Measurements from ENCODE around the gene SDK1.
"Not testable (repeated sequence)": the region's sequence is repeated elsewhere in the genome, so short reads cannot be mapped to it uniquely, and the experiment has no call there.

The SDK1 gene

DNA sequence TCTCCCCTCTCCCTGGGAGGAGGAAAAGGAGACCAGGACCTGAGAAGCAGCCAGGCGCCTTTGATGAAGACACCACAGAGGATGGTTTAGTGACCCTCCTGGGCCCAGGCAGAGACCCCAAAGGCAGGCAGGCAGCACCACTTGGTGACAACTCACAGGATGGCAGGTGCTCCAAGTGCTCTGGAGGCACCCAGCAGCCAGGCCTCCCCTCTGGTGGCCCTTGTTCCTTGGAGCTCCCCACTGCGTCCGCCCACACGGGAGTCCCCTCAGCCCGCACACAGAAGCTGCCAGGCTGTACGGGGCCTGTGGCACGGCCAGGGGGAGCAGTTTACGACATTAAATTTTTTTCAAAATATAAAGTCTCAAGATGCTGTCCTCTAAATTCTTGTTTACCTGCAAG, 773.9 kb downstream of the SDK1 start:
- DNase-seq (ENCODE audit: low read depth), result no peak

DNA sequence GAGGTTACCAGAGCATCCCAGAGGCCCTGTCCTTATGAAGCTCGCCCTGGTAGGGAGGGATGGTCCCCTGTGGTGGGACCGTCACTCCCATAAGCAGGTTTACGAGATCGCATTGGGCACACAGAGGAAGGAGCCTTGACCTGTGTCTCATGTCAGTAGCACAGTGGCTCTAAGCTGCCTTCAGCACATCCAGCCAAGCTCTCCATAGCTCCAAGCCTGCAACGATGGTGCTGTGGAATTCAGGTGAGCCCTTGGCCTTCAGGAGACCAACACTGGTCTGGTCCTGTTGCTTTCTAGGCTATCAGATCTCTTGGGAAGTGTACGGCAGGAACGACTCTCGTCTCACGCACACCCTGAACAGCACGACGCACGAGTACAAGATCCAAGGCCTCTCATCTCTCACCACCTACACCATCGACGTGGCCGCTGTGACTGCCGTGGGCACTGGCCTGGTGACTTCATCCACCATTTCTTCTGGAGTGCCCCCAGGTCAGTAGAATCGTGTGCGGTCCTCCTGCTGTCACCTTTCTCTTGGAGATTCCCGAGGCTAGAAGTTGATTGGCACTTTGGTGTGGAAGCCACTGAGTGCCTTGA, 775.7 kb downstream of the SDK1 start:
- no peak for DNase-seq (ENCODE audit: low read depth)

DNA sequence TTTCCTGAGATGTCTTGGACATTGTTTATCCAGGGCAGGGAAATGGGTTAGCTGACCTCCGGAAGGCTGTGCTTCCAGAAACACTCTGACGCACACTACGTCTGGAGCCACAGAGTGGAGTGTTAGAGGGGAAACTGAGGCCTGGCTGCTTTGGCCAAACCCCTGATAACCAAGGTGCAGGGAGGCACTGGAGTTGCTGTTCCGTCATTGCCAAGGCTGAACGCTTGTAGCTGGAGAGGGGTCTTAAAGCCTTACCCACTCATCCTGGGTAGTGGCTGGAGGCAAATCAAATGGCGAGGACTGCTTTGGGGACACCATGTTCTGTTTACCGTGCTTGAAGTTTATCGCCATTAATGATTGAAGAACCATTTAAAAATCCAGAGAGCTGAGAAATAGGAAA, 776.9 kb downstream of the SDK1 start:
- DNase-seq (ENCODE audit: low read depth), result no peak

DNA sequence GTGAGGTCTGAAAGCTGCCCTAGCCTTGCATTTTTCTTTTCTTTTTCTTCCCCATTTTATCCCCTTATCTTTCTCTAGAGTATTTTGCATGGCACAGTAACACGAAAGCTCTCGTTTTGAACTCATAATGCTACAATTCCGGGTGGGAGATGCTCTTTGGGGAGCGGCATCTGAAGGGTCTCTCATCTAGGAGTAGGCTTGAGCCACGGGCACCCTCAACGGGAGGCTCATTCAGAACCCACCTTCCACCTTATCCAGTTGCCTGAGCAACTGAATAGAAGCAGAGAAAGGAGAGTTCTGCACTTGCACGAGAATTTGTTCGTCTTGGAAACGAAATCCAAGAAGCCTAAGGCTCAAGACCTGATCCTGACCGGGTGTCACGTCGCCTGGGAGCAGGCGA, 777.5 kb downstream of the SDK1 start:
- DNase-seq (ENCODE audit: low read depth), result no peak

DNA sequence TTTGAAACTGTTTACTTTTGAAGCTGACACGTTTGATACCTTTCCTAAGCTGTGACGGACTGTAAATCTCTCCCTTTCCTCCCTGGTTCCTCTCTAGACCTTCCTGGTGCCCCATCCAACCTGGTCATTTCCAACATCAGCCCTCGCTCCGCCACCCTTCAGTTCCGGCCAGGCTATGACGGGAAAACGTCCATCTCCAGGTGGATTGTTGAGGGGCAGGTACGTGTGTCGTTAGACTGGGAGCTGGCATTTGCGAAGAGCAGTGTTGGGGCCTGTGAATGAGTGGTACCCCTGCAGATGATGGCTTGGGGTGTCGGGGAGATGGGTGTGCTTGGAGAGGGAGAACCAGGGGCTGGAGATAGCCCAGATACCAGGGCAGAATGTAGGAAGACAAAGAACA, 778.3 kb downstream of the SDK1 start:
- DNase-seq (ENCODE audit: low read depth), result no peak

DNA sequence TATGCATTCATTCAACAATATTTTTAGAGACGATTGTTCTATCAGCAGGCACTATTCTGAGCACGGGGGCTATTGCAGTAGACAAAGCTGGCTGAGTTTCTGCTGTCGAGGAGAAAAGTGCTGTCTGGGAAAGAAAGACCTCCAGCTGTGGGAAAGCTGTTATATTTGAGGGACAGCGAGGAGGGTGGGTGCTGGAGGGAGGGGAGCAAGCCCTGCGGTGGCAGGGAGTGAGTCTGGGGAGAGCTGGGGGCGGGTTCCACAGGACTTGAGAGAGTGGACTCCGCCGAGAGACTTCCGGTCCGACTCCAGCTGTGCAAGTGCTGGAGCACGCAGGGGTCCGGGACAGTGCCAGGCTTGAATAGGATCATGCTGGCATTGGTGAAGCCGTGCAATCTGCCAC, 778.9 kb downstream of the SDK1 start:
- no peak for DNase-seq (ENCODE audit: low read depth)

DNA sequence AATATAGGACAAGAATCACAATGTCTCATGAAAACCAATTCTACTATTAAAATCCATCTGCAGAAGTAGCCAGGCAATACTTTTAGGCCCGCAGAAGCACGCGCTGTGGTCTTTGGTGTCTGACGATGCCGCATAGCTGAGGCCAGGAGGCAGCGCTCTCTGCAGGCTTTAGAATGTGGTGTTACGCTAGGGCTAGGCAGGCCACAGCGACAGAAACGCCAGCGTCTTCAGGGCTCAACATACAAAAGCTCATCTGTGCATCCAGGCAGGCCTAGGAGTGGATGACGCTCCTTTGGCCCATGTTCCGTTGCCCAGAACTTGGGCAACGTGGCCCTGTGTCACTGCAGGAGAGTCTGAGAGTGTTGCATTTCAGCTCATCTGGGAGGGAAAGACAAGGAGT, 779.9 kb downstream of the SDK1 start:
- no peak for DNase-seq (ENCODE audit: low read depth)

DNA sequence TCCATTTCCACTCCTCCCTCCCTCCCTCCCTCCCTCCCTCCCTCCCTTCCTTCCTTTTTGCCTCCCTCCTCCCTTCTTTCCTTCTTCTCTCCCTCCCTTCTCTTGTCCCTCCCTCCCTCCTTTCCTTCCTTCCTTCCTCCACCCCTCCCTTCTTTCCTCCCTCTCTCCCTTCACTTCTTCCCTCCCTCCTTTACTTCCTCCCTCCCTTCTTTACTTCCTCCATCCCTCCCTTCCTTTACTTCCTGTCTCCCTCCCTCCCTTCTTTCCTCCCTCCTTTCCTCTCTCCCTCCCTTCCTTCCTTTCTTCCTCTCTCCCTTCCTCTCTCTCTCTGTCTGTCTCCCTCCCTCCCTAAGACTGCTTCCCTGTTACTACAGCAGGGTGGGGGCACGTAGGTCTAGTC, 782.5 kb downstream of the SDK1 start:
- no peak for DNase-seq (ENCODE audit: low read depth)

DNA sequence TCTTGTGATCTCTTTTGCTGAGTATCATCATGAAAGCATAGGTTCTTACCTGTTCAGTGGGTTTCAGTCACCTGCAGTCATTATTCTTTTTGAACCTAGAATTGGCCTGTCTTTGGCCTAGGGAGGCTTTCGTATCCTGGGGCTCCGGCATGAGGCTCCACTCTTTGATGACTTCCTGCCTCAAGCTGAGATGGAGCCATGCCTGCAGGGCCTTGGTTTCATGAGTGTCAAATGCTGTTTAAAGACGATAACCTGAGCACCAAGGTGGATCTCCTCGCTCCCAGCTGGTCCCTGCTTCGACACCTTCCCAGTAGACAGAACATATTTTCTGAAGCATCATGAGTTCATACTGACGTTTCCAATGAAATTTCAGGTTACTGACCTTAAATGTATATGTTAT, 783.2 kb downstream of the SDK1 start:
- no peak for DNase-seq (ENCODE audit: low read depth)

DNA sequence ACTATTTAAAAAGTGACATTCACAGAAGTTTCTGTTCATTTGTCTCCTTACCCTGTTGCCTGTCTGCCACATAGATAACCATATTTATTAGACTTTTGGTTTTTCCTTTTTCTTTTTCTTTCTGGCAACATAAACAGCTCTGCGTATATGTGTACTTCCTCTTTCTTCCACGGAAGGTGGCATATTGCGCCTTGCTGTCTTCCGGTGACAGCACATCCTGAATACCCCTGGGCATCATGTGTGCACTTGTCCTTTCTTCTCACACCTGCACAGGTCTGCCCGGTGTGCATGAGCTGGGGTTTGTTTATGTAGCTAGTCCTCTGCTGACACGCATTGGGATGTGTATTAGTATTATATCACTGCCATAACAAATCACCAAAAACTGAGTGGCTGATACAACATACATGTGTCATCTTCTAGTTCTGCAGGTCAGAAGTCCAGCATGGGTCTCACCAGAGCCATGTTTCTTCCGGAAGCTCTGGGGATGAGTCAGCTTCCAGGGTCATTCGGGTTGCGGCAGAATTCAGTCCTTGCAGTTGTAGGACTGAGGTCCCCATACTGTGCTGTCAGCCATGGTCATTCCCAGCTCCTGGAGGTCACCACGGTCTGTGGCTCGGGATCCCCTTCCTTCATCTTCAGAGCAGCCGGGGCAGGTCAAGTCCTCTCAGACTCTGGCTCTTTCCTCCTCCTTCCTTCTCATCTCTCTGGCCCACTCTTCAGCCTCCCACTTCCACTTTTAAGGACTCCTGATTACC, 785.1 kb downstream of the SDK1 start:
- DNase-seq (ENCODE audit: low read depth), result no peak

DNA sequence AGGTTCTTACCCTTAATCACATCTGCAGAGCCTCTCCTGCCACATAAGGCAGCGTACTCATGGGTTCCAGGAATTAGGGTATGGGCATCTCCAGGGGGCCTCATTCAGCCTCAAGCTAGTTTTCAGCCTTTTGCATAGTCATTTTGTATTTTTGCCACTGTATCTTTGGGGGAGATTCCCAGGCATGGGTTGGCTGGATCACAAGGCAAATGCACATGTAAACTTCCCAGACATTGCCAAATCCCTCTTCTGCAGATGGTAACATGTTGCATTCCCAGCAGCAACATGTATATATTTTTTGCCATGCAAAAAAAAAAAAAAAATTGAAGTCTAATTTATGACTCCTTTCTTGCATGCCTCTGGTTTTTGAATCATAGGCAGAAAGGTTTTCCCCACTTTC, 785.7 kb downstream of the SDK1 start:
- DNase-seq (ENCODE audit: low read depth), result no peak

DNA sequence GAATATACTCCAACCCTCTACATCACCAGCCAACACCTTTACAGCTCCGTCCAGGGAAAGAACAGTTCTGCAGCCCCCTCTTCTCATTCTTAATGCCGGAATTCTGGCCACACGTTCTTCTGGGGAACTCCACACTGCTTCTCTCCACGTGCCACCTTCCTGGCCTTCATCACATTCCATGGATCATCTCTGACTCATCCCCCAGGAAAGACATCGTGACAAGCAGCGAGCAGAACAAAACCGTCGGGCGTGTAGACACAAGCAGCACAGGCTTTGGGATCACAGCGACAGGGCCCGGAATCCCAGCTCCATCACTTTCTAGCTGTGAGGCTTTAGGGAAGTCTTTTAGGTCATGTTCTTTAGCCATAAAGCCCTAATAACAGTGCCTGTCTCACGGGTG, 790.7 kb downstream of the SDK1 start:
- DNase-seq (ENCODE audit: low read depth), result no peak

DNA sequence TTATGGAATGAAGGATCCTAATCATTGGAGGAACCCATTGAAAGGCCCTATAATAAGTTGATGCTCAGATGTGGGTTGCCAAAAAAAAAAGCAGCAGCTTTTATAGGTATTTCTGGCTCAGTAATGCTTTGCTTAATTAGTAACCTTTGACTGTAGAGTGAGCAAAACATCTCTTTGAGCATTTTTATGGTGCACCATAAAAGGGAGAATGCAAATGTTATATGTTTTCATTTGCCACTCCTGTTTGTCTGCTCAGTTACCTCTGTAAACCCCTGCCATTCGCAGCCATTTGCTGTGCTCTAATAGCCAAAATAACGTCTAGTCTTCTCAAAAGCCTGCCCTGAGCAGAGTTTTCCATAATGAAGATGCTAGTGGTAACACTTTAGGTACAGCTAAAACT, 792.0 kb downstream of the SDK1 start:
- no peak for DNase-seq (ENCODE audit: low read depth)

DNA sequence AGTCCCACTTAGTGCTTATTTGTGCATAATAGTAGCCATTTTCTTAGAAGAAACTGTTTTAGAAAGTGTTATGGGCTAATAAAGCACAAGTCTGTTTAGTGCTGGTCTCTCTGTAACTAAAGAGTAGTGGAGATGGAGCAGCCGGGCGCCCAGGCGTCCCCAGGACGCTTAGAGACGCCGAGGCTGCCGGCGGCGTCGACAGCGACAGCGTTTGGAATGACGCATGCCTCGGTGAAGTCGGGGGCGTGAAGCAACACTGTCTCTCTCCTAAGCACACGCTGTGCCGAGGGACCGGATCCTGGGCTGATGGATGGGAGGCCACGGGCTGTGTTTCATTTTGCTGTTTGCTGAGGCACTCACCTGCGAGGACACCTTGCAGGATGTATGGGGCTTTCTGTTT, 792.4 kb downstream of the SDK1 start:
- no peak for DNase-seq (ENCODE audit: low read depth)

DNA sequence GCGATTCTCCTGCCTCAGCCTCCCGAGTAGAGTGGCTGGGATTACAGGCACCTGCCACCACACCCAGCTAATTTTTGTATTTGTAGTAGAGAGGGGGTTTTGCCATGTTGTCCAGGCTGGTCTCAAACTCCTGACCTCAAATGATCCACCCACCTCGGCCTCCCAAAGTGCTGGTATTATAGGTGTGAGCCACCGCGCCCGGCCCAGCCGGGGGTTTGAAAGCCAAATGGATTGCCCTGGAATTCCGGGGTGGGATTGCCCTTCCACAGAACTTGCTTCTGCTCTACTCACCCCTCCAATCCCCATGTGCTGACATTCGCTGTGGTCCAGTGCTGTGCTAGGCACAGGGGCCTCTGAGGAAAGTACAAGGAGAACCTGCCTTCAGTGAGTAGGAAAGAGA, 793.1 kb downstream of the SDK1 start:
- DNase-seq (ENCODE audit: low read depth), result not testable (repeated sequence)

DNA sequence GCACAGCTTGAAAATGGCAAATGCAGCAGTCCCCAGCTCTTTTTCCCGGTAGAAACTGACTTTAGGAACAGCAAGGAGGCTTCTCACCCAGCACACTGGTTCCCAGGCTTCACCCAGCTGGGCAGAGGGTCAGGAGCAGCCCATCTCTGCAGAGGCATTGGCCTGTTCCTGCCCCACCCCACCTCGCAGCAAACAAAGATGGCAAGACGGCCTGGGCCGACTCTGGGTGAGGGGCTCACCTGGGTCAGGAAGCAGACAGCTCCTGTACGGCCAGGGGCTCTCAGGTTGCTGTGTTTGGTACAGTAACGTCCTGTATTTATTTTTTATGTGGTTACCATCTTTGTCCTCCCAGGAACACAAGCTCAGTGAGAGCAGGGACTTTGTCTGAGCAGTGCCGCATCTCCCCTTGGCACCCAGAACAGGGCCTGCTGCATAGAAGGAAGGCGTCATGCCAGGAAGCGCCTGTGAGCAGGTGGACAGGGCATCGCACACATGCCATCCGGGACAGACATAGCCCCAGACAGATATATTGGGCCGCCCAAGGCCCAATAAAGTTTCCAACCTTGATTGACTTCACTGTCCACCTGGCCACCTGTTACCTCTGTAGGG, 796.1 kb downstream of the SDK1 start:
- DNase-seq (ENCODE audit: low read depth), result no peak

DNA sequence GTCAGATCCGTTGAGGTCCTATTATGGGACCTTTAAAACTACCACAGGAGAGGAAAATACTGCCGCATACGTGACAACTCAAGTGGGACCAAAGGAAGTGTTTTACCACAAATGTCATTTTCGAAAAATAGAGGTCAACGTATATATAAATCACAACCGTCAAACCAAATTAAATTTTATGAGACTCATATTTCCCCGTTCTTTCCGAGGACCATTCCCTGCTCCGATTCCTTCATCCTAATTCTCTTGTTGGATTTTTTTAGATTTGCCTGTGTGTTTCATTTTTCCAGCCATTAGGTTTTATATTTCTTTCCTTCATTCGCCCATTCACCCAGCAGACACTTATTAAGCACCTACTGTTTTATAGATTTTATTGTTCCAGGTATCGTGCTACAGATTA, 797.1 kb downstream of the SDK1 start:
- no peak for DNase-seq (ENCODE audit: low read depth)

DNA sequence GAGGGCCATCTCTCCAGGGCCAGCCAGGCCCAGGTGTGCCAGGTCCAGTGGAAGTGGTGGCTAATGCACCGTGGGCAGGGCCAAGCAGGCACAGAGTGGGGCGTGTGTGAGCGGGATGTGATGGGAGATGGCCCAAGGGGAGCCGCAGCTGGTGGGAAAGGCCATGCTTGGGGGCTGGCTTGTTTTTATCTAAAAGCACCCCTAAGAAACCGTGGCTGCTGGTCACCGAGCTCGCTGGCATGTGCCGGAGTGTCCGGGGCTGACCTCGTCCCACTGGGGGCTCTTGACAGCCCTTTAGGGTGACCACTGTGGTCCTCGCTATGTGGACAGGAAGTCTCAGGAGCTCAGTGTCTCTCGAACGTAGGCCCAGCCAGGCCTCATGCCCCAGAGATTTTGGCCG, 798.6 kb downstream of the SDK1 start:
- DNase-seq (ENCODE audit: low read depth), result no peak

DNA sequence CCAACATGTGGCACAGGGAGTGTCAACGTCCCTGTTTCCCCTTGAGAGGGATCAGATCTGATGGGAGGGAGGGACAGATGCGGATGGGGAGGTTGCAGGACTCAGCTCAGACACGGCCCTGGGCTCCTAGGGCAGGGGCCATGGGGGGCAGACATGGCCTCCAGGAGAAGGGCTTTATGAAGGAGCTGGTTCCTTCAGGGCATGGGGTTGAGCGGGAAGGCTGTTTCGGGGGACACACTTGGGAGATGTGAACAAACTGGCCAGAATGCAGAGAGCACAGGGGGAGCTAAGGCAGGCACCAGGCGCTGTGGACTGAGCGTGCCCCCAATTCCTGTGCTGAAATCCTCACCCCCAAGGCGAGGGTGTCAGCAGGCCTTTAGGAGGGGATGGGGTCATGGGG, 799.1 kb downstream of the SDK1 start:
- DNase-seq (ENCODE audit: low read depth), result no peak

DNA sequence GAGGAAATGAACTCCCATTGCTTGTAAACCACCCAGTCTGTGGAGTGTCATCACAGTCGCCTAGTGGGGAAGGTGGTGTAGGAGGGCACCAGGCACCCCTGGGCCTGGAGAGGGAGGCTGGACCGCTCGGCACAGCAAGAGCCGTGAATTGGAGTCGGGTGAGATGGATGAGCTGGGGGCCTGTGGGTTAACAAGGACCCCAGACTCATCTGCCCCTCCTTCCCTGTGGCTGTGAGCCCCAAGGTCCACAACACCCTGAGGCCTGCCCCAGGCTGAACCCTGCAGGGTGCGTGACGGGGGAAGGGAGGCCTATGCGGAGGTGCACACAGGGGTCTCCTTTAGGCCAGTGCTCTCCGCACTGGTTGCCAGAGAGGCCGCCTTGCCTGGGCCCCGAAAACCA, 799.6 kb downstream of the SDK1 start:
- no peak for DNase-seq (ENCODE audit: low read depth)

DNA sequence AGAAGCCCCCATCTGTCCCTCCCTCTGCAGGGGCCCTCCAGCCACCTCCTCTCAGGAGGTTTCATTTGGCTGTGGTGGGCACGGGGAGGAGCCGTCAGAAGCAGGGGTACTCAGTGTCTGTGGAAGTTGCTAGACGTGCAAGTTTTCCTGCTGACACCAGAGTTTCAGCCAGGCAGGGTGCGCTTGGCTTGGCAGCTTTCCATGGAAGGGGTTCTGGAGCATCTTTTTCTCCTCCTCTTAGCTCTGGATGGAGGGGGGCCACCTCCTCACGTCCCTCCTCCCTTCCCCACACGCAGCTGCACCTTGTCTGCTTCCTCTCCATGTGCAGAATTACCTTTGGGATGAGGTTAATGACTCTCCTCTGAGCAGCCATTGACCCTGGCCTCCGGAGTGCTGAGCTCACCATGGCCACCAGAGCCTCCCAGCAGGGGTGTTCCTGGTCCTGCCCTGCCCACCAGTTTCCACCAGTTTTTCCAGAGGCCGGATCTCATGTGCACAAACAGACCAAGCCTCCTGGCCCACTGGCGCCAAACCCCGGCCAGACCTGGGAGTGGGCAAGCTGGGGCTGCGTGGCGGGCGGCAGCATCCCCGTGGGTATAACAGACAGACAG, 801.3 kb downstream of the SDK1 start:
- no peak for DNase-seq (ENCODE audit: low read depth)

DNA sequence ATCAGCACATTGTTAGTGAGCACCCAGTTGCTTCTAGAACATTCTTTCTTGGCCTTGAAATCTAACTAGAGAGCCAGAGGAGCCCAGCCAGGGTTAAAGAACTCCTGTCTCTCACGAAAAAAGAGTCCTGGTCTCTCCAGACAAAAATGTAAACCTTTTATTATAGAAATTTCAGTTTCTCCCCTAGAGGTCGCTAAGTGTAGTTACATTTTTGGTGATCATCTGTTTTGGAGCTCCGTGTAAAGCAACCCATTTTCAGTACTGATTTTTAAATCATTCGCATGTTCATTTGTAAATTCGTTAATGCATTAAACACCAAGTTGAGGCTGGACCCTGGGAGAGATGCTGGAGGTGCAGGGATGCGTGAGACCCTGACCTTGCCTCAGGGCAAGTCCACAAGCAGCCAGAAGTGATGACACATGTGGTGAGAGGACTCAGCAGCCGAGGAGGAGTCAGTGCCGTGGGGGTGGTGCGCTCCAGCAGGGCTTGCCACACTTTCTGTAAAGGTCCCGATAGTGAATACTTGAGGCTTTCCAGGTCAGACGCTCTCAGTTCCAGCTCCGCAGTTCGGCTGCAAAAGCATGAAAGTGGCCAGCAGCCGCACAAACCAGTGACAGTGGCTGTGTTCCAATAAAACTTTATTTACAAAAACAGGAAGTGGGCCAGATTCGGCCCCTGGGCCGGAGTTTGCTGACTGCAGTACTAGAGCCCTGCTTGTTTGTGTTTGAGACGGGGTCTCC, 802.5 kb downstream of the SDK1 start:
- DNase-seq (ENCODE audit: low read depth), result no peak

DNA sequence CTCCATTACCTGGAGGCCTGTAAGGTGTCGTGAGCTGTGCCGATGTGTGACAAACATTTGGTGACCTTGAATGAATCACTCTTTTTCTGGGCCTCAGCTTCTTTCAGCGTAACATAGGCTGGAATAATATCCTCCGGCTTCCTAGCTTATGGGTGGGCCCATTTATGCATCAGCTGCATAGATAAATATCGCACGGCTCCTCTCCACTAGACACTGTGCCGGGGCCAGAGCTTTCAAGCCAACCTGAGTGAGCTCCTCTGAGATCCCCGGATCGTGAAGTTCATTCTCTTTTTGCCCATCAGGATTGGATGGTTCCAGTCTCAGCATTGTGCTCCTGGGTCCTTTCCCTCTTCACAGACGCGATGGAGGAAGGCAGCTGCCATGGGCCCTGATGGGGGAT, 806.8 kb downstream of the SDK1 start:
- DNase-seq (ENCODE audit: low read depth), result no peak
